Muscle layer of colon (tissue), 2 donors: ENCODE results near the gene SEC16A.

ENCODE experiments used
- H3K27ac ChIP-seq: one replicate; pipeline ENCODE4 v1.7.0; 2013; ENCODE audit warnings: low read depth, mild to moderate bottlenecking, low read length, moderate library complexity
- H3K27me3 ChIP-seq, 2 donors: one replicate each; pipeline ENCODE4 v1.7.0; 2013; ENCODE audit warnings: low read length in 2 of 2, mild to moderate bottlenecking in 2 of 2; ENCODE audit not compliant: insufficient read depth in 2 of 2, control insufficient read depth in 1 of 2
- H3K36me3 ChIP-seq: one replicate; pipeline ENCODE4 v1.7.0; 2013; ENCODE audit warnings: mild to moderate bottlenecking, low read length; ENCODE audit not compliant: insufficient read depth
- H3K4me1 ChIP-seq: one replicate; pipeline ENCODE4 v1.7.0; 2013; ENCODE audit warnings: mild to moderate bottlenecking, low read length; ENCODE audit not compliant: insufficient read depth
- H3K4me3 ChIP-seq, 2 donors: one replicate each; pipeline ENCODE4 v1.7.0; 2013; ENCODE audit warnings: low read length in 2 of 2, low read depth in 1 of 2, mild to moderate bottlenecking in 1 of 2, moderate library complexity in 1 of 2
- H3K9ac ChIP-seq: one replicate; pipeline ENCODE4 v1.7.0; 2013; ENCODE audit warnings: low read length
- H3K9me3 ChIP-seq: one replicate; pipeline ENCODE4 v1.7.0; 2013; ENCODE audit warnings: mild to moderate bottlenecking, low read length
- donor health status: abdominal sarcoma.
- donor health status: Adenocarcinoma of cecum.

SEC16A gene

DNA sequence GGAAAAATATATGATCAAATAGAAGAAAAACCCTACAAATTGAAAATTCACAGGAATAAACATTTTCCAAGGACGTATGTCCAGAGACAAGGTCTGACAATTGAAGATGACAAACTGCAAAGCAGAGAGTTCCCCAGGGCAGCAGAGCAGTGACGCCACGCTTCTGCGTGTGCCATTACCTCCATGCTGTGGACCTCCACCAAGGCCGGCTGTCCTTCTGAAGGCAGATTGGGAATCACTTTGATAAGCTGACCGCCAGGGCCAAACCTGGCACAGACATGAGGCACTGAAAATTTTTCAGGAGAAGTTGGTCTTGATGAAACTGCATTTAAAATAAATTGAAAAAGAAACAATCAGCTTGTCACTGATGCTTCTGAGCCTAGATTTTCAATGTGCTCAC lies 18.6 kb downstream of the SEC16A start:
- Histone ChIP-seq H3K4me1 (no peaks in the 10 kb centered on the region), H3K4me3 (no peak overlapping the region), H3K27me3 (no peaks in the 10 kb centered on the region), H3K9ac (no peak overlapping the region), H3K27ac (no peak overlapping the region), H3K36me3 (peaks cover 82% of the 10 kb centered on the region), H3K9me3 (no peaks in the 10 kb centered on the region)

DNA sequence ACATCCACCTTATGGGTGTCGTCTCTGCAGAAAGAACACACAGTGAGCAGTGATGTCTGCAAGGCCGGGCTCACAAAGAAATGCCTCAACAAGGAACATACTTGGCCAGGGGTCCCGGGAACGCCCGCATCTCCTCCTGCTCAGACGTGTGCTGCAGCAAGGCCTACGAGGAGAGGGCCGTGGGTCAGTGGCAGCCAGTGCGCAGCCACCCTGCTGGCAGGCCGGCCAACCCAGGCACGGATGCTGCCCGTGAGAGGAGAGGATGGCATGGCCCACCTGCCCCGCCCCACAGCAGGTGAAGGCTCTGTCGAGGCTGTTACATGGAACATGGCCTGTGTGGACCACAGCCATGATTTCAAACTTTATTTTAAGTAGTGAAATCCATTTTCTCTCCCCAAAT lies 19.3 kb downstream of the SEC16A start:
- Histone ChIP-seq H3K27ac (no peak overlapping the region), H3K9me3 (no peaks in the 10 kb centered on the region), H3K9ac (no peak overlapping the region), H3K4me1 (no peaks in the 10 kb centered on the region), H3K36me3 (peaks cover 84% of the 10 kb centered on the region), H3K4me3 (no peak overlapping the region), H3K27me3 (no peaks in the 10 kb centered on the region)

DNA sequence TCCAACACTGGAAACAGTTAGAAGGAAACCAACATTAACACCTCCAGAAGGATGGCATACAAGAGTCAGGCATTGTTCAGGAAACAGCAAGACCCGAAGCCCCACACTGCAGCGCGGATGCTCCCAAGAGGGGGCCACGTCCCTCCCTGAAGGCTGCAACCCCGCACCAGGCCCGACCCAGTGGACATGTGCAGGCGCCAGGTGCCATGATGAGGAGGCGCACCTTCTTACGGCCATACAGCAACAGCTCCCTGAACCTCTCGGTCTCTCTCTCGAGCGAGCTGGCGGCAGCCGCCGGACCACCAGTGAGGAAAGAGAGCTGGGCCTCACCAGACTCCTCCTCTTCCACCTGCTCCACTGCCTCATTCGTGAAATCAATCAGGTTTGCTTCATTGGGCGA lies 20.2 kb downstream of the SEC16A start:
- H3K27ac ChIP-seq: no peak overlapping the region
- H3K4me3 ChIP-seq: no peak overlapping the region
- peaks cover 89% of the 10 kb centered on the region for H3K36me3 ChIP-seq
- H3K27me3 ChIP-seq: no peaks in the 10 kb centered on the region
- no peaks in the 10 kb centered on the region for H3K9me3 ChIP-seq
- H3K4me1 ChIP-seq: no peaks in the 10 kb centered on the region
- H3K9ac ChIP-seq: no peak overlapping the region

DNA sequence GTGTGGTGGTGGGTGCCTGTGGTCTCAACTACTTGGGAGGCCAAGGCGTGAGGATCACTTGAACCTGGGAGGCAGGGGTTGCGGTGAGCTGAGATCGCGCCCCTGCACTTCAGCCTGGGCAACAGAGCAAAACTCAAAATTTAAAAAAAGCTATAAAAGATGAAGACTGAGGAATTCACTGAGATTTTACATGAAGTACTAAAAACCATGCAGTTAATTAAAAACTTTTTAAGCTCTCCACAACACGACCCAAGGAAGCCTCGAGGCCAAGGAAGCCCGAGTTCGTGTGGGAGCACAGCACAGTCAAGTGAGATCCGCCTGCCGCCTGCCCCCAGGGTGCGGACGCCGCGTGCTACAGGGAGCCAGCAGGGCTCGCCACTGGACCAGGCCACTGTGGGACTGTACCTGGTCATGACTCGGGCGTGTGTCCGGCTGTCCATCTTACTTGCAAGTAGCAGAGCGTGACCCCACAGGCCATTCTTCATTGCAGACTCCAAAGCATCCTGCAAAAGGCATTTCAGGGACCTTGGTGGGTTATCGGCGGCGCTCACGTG lies 22.0 kb downstream of the SEC16A start:
- no peaks in the 10 kb centered on the region for H3K27me3 ChIP-seq
- no peak overlapping the region for H3K27ac ChIP-seq
- H3K9ac ChIP-seq: no peak overlapping the region
- no peak overlapping the region for H3K4me3 ChIP-seq
- H3K9me3 ChIP-seq: no peaks in the 10 kb centered on the region
- peaks cover 90% of the 10 kb centered on the region for H3K36me3 ChIP-seq
- H3K4me1 ChIP-seq: no peaks in the 10 kb centered on the region

DNA sequence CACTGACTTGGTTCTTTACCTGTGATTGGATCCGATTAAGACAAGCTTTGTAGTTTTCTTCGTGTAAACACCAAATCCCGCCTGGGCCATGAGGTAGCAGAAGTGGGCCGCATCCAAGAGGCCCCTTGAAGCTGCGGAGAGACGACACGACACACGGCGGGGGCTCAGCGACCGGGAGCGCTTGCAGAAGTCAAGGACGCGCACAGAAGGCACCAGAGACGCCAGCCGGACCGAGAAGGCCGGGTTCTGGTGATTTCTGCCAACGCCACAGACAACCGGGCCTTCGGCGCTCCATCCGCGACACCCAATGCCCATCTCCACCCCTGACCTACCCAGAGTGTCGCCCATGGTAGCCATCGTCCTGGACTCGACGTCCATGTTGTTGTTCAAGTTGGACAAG lies 23.4 kb downstream of the SEC16A start:
- Histone ChIP-seq H3K4me1 (no peaks in the 10 kb centered on the region), H3K9ac (no peak overlapping the region), H3K27ac (no peak overlapping the region), H3K27me3 (no peaks in the 10 kb centered on the region), H3K9me3 (no peaks in the 10 kb centered on the region), H3K36me3 (peaks cover 91% of the 10 kb centered on the region), H3K4me3 (no peak overlapping the region)

DNA sequence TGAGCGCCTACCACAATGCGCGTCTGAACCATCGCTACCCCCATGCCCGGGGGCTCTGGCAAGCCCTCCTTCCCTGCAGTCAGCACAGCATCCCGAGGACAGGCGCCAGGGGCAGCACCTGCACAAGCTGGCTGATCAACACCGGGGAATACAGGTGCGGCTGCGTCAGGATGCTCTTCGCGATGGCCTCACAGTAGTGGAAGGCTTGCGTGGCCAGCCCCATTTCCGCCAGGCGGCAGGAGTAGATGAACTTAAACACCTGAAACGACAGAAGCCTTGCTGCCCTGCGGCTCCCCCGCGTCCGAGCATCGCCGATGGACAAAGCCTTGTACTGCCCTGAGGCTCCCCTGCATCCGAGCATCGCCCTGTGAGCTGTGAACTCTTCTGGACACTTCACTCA lies 25.5 kb downstream of the SEC16A start:
- no peak overlapping the region for H3K4me3 ChIP-seq
- no peaks in the 10 kb centered on the region for H3K27me3 ChIP-seq
- H3K4me1 ChIP-seq: no peaks in the 10 kb centered on the region
- H3K27ac ChIP-seq: no peak overlapping the region
- no peaks in the 10 kb centered on the region for H3K9me3 ChIP-seq
- H3K36me3 ChIP-seq: peaks cover 83% of the 10 kb centered on the region
- H3K9ac ChIP-seq: no peak overlapping the region

DNA sequence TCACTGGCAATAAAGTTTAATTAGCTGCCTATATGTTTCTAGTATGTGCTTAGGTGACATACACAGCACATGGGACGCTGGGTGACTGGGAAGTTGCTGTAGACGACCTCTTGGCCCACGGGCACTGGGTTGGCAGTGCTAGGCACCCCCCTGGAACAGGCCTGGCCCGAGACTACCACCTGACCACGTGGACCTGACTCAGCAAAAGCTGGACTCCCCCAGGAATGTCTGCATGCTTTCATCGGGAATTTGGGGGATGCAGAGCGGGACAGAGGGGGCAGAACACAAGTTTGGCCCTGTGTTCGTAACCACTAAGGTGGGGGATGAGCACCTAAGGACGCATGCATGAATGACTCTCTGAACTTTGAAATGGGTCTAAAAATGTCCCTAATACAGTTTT lies 26.6 kb downstream of the SEC16A start:
- Histone ChIP-seq H3K27me3 (no peaks in the 10 kb centered on the region), H3K9ac (no peak overlapping the region), H3K9me3 (no peaks in the 10 kb centered on the region), H3K4me3 (no peak overlapping the region), H3K4me1 (no peaks in the 10 kb centered on the region), H3K36me3 (peaks cover 83% of the 10 kb centered on the region), H3K27ac (no peak overlapping the region)

DNA sequence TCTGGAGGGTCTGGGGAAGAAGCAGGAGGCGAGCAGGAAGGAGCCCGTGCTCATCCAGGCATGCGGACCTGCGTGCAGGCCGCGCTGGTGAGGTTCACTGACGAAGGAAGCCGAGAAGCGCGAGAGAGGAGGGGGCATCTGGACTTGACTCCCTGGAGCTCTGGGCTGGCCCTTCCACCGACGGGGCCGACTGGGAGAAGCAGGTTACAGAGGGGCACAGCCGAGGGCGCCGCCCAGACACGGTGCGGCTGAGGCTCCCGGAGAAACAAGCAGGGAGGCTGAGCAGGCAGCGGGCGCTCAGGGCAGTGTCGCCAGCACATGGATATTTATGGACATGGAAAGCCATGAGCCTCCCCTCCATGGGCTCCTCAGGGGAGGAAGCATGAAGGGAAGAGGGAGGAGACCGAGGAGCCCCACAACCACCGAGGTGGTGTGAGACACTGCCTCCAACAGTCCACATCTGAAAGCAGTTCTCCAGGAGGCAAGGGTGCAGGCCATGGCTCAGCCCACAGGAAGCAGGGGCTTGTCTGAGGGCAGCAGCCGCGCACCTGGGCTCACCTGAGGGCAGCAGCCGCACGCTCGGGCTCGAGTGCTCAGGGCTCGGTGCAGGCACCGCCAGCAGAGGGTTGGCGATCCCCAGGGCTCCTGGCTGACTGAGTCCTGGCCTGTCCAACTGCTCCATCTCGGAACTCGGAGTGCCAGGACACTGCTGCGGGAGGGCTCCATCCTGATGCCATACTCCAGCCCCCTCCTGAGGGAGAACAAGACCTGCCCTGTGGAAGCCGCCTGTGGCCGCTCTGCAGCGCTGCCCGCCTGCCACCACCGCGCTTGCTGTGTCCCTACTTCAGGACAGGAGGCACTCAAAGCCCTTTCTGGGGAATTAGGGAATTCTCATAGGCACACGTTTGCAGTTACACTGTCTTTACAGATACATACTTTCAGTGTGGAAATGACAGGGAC lies 27.5 kb downstream of the SEC16A start:
- no peaks in the 10 kb centered on the region for H3K9me3 ChIP-seq
- no peak overlapping the region for H3K27ac ChIP-seq
- no peaks in the 10 kb centered on the region for H3K4me1 ChIP-seq
- H3K36me3 ChIP-seq: peaks cover 84% of the 10 kb centered on the region
- H3K4me3 ChIP-seq: no peak overlapping the region
- H3K27me3 ChIP-seq: no peaks in the 10 kb centered on the region
- H3K9ac ChIP-seq: no peak overlapping the region

DNA sequence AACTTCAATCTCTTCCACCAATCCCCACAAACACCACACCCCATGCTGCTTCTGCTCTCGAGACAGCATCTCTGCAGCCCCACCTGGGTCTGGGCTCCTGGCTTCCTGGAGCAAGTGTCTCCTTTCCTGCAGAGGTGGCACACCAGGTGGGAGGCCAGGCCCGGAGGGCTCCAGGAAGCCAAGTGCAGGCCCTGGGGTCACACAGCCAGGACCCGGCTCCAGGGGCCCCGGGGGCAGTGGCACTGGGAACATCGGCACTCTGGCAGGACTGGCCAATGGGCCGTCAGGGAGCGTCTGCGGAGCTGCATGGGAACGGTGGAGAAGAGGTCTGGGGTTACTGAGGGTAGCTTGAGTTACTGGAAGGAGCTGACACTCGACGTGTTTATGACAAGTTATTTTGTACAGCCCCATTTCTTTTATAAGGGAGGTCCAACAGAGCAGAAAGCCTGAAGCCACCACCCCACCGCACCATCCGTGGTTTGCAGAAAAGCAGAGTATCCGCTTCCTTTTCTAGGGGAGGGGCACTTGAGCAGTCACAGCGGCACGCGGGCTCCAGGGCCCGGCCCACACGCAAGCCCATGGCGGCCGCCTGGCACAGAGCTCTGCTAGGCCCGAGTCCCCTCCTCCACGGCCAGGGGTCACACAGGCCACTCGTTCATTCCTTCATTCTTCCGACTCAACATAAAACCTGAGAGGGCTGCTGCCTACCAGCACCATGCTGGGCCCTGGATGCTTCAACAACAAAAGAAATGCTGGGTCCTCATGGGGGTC lies 28.6 kb downstream of the SEC16A start:
- H3K27me3 ChIP-seq: no peaks in the 10 kb centered on the region
- H3K36me3 ChIP-seq: peaks cover 86% of the 10 kb centered on the region
- no peak overlapping the region for H3K27ac ChIP-seq
- no peaks in the 10 kb centered on the region for H3K4me1 ChIP-seq
- H3K9ac ChIP-seq: no peak overlapping the region
- no peak overlapping the region for H3K4me3 ChIP-seq
- H3K9me3 ChIP-seq: no peaks in the 10 kb centered on the region

DNA sequence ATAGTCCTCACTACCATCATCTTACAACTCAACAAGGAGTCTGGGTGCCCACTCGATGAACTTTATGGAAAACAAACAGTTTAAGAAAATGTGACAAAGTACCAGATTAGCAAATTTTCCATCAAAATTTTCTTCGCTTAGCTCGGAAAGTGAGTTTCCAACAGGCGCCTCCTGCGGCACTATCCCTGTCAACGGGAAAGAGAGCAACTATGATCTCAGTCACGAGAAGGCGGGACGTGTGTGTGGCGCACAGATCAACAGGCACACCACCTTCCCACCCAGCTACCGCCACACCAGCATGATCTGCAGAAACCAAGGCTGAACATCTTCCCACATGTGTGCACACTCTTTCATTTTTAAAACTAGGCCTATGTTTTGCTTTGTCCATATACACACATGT lies 29.5 kb downstream of the SEC16A start:
- no peak overlapping the region for H3K9ac ChIP-seq
- no peaks in the 10 kb centered on the region for H3K4me1 ChIP-seq
- H3K27me3 ChIP-seq: no peaks in the 10 kb centered on the region
- H3K4me3 ChIP-seq: no peak overlapping the region
- peaks cover 86% of the 10 kb centered on the region for H3K36me3 ChIP-seq
- no peaks in the 10 kb centered on the region for H3K9me3 ChIP-seq
- H3K27ac ChIP-seq: no peak overlapping the region

DNA sequence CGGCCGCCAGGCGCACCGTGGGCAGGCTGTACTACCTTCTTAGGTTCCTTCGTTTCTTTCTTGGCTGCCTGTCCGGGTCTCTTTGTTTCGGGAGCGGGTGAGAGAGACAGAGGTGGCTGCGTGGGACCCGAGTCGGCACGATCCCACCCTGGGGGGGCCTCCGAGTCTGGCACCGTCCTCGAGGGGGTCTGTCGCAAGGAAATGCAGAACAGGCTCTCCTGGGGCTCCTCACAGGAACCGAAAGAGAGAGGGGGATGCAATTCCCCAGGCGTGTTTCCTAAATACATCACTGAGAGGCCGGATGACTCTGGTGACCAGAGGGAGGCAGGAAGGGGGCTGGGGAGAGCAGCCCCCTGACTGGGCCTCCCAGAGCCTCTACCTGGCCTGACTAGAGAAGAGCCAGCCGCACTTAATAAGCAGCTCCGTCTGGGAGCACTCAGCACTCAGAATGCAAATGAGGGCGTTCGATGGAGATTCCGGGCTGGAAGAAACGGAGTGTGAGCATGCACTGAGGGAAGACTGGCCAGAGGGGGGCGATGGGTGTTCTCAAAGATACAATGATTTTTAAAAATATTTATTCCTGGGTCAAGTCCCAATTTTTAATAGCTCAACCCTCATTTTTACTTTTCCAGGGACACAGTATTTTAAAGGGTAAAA lies 31.5 kb downstream of the SEC16A start:
- H3K36me3 ChIP-seq: peaks cover 85% of the 10 kb centered on the region
- H3K27me3 ChIP-seq: no peaks in the 10 kb centered on the region
- no peak overlapping the region for H3K27ac ChIP-seq
- H3K4me1 ChIP-seq: no peaks in the 10 kb centered on the region
- no peak overlapping the region for H3K4me3 ChIP-seq
- H3K9ac ChIP-seq: no peak overlapping the region
- no peaks in the 10 kb centered on the region for H3K9me3 ChIP-seq
